WTC11 (cell line): ENCODE results near the gene VSX1. TPM values are rescaled to one million over a fixed set of nuclear protein-coding genes. Genes with fewer than 3 reads are reported as not detected.

Experiments
- ATAC-seq: fragments of 200-7000 bp; cut with Tn5 transposase; 2 replicates; pipeline ENCODE4 v1.10.0; 2021; ENCODE audit warnings: mild to moderate bottlenecking, moderate library complexity
- CTCF ChIA-PET: fragments of 300-600 bp; sonication (Branson Sonifier 250); formaldehyde crosslinking; loops from one replicate; lab custom pipeline; 2021; ENCODE audit warnings: antibody characterized with exemption; lab: Charles Lee
- POLR2A ChIA-PET: fragments of 350-600 bp; sonication (Branson Sonifier 250); formaldehyde crosslinking; loops from one replicate; lab custom pipeline; 2021; ENCODE audit warnings: antibody characterized with exemption; lab: Charles Lee
- DNase-seq: peaks from one replicate; pipeline ENCODE4 v3.0.0; 2021; ENCODE audit warnings: low spot score
- H3K27ac Mint-ChIP-seq: 2 replicates; pipeline ENCODE4 v1.8.0; 2021; ENCODE audit warnings: mixed read lengths
- H3K27me3 Mint-ChIP-seq: 2 replicates; pipeline ENCODE4 v1.8.0; 2021; ENCODE audit warnings: low read depth, mild to moderate bottlenecking, moderate library complexity, mixed read lengths
- H3K36me3 Mint-ChIP-seq: 2 replicates; pipeline ENCODE4 v1.8.0; 2021; ENCODE audit warnings: mixed read lengths
- H3K4me1 Mint-ChIP-seq: 2 replicates; pipeline ENCODE4 v1.8.0; 2022; ENCODE audit warnings: mixed read lengths
- H3K4me3 Mint-ChIP-seq: 2 replicates; pipeline ENCODE4 v1.8.0; 2021; ENCODE audit warnings: mild to moderate bottlenecking, moderate library complexity, mixed read lengths
- H3K9me3 Mint-ChIP-seq: 2 replicates; pipeline ENCODE4 v1.8.0; 2021; ENCODE audit warnings: mixed read lengths
- AR ChIP-seq: fragments of 250-450 bp; sonication (Bioruptor Pico); IDR thresholded peaks from 2 replicates; pipeline ENCODE4 v1.9.0; 2021; ENCODE audit warnings: mild to moderate bottlenecking
- ELF4 ChIP-seq: sonication (generic); formaldehyde crosslinking; IDR thresholded peaks from 2 replicates; pipeline ENCODE4 v1.8.1; 2022; ENCODE audit warnings: low read depth, mild to moderate bottlenecking, moderate library complexity, missing genetic modification reagents
- ETV6 ChIP-seq: sonication (generic); formaldehyde crosslinking; IDR thresholded peaks from 2 replicates; pipeline ENCODE4 v1.8.1; 2022; ENCODE audit warnings: mild to moderate bottlenecking, missing genetic modification reagents
- FOXK1 ChIP-seq: sonication (generic); formaldehyde crosslinking; IDR thresholded peaks from 2 replicates; pipeline ENCODE4 v1.8.0; 2022; ENCODE audit warnings: mild to moderate bottlenecking, moderate library complexity, missing genetic modification reagents
- HMGXB4 ChIP-seq: sonication (generic); formaldehyde crosslinking; IDR thresholded peaks from 2 replicates; pipeline ENCODE4 v1.8.1; 2023; ENCODE audit warnings: mild to moderate bottlenecking, moderate library complexity, missing genetic modification reagents
- JUN ChIP-seq: sonication (generic); formaldehyde crosslinking; IDR thresholded peaks from 2 replicates; pipeline ENCODE4 v1.8.0; 2023; ENCODE audit warnings: mild to moderate bottlenecking, missing genetic modification reagents
- MXD4 ChIP-seq: fragments of 250-450 bp; sonication (Bioruptor Pico); IDR thresholded peaks from 2 replicates; pipeline ENCODE4 v1.8.0; 2021; ENCODE audit warnings: mild to moderate bottlenecking, moderate library complexity, borderline replicate concordance
- NFATC4 ChIP-seq: fragments of 250-450 bp; sonication (Bioruptor Pico); IDR thresholded peaks from 2 replicates; pipeline ENCODE4 v1.9.0; 2021; ENCODE audit warnings: mild to moderate bottlenecking
- PREB ChIP-seq: sonication (generic); formaldehyde crosslinking; IDR thresholded peaks from 2 replicates; pipeline ENCODE4 v1.8.1; 2022; ENCODE audit warnings: mild to moderate bottlenecking, missing genetic modification reagents, moderate library complexity, borderline replicate concordance
- PRRX2 ChIP-seq: fragments of 250-450 bp; sonication (Bioruptor Pico); IDR thresholded peaks from 2 replicates; pipeline ENCODE4 v1.8.0; 2021; ENCODE audit warnings: mild to moderate bottlenecking
- SMAD4 ChIP-seq: sonication (generic); formaldehyde crosslinking; IDR thresholded peaks from 2 replicates; pipeline ENCODE4 v1.8.0; 2022; ENCODE audit warnings: mild to moderate bottlenecking, missing genetic modification reagents
- SOX15 ChIP-seq: fragments of 250-450 bp; sonication (Bioruptor Pico); IDR thresholded peaks from 2 replicates; pipeline ENCODE4 v1.9.0; 2021; ENCODE audit warnings: mild to moderate bottlenecking
- STAT6 ChIP-seq: sonication (generic); formaldehyde crosslinking; conservative IDR thresholded peaks from 2 replicates; pipeline ENCODE4 v1.8.1; 2023; ENCODE audit warnings: mild to moderate bottlenecking, low read depth, missing genetic modification reagents, moderate library complexity
- TP53 ChIP-seq: sonication (generic); formaldehyde crosslinking; IDR thresholded peaks from 2 replicates; pipeline ENCODE4 v1.8.1; 2023; ENCODE audit warnings: mild to moderate bottlenecking, missing genetic modification reagents
- USF2 ChIP-seq: sonication (generic); formaldehyde crosslinking; IDR thresholded peaks from 2 replicates; pipeline ENCODE4 v1.8.1; 2023; ENCODE audit warnings: mild to moderate bottlenecking, missing genetic modification reagents, moderate library complexity
- ZBTB21 ChIP-seq: sonication (generic); formaldehyde crosslinking; IDR thresholded peaks from 2 replicates; pipeline ENCODE4 v1.8.1; 2023; ENCODE audit warnings: mild to moderate bottlenecking, missing genetic modification reagents, borderline replicate concordance
- ZNF232 ChIP-seq: sonication (generic); formaldehyde crosslinking; IDR thresholded peaks from 2 replicates; pipeline ENCODE4 v1.8.0; 2022; ENCODE audit warnings: mild to moderate bottlenecking, missing genetic modification reagents
- ZNF512 ChIP-seq: sonication (generic); formaldehyde crosslinking; IDR thresholded peaks from 2 replicates; pipeline ENCODE4 v1.8.1; 2022; ENCODE audit warnings: missing genetic modification reagents, borderline replicate concordance
- ZNF671 ChIP-seq: fragments of 250-450 bp; sonication (Bioruptor Pico); IDR thresholded peaks from 2 replicates; pipeline ENCODE4 v1.8.0; 2021; ENCODE audit warnings: mild to moderate bottlenecking
- ZSCAN18 ChIP-seq: fragments of 250-450 bp; sonication (Bioruptor Pico); IDR thresholded peaks from 2 replicates; pipeline ENCODE4 v2.1.2; 2022; ENCODE audit warnings: mild to moderate bottlenecking, moderate library complexity
- total RNA-seq: library from RNA; stranded (reverse); gene quantifications from 3 replicates; pipeline ENCODE4 v1.2.3, GENCODE V29; 2021

Gene VSX1
- total RNA-seq, 1 experiment from 2014 or later, result not detected

- no peak for ATAC-seq
- CTCF ChIA-PET, result no interaction called here
- no peaks in the 10 kb centered on the region for H3K9me3 Mint-ChIP-seq
Measured at GRCh38 chr20:25030649-25031207, 51.2 kb downstream of the VSX1 start.

More at GRCh38 chr20:25030649-25031207, 51.2 kb downstream of the VSX1 start:
- DNase-seq, result no peak
- POLR2A ChIA-PET, result no interaction called here
- Mint-ChIP-seq H3K4me3 (no peak overlapping the region), H3K27me3 (peaks cover 10% of the 10 kb centered on the region; the same call in 1 of the 2 replicates), H3K4me1 (peaks cover 6% of the 10 kb centered on the region), H3K27ac (no peak overlapping the region), H3K36me3 (no peaks in the 10 kb centered on the region; the same call in 1 of the 2 replicates)
- TF ChIP-seq FOXK1 (CRISPR knock-in tag), result no peak
- no peak for TF ChIP-seq SMAD4 (CRISPR knock-in tag)
- TF ChIP-seq SOX15 (CRISPR knock-in tag), result no peak
- TF ChIP-seq HMGXB4, result no peak
- no peak for TF ChIP-seq ETV6
- no peak for TF ChIP-seq STAT6 (CRISPR knock-in tag)
- no peak for TF ChIP-seq NFATC4 (CRISPR knock-in tag)
- TF ChIP-seq AR (CRISPR knock-in tag), result no peak
- no peak for TF ChIP-seq ZNF232 (CRISPR knock-in tag)
- TF ChIP-seq ZNF512, result no peak
- no peak for TF ChIP-seq ELF4
- no peak for TF ChIP-seq ZNF671 (CRISPR knock-in tag)
- no peak for TF ChIP-seq PREB (CRISPR knock-in tag)
- TF ChIP-seq JUN (CRISPR knock-in tag), result no peak
- no peak for TF ChIP-seq ZSCAN18 (CRISPR knock-in tag)
- no peak for TF ChIP-seq MXD4 (CRISPR knock-in tag)
- no peak for TF ChIP-seq USF2 (CRISPR knock-in tag)
- TF ChIP-seq PRRX2, result no peak
- no peak for TF ChIP-seq TP53
- TF ChIP-seq ZBTB21 (CRISPR knock-in tag), result no peak
